ENCODE measurements around the gene GGACT. TPM values are rescaled to one million over a fixed set of nuclear protein-coding genes. Genes with fewer than 3 reads are reported as not detected.
A peak's percentile ranks its signal among the peaks of the same experiment; 100 is the strongest.
"Not testable (repeated sequence)": the region's sequence is repeated elsewhere in the genome, so short reads cannot be mapped to it uniquely, and the experiment has no call there.

The GGACT gene
- polyA plus RNA-seq, 1 donor from 2014 or later = 1.7 TPM

GRCh38 chr13:100580045-100580444, 8.5 kb downstream of the GGACT start:
- no peaks in the 10 kb centered on the region for H3K27me3 ChIP-seq (ENCODE audit: insufficient read depth, low read depth, low read length)
- H3K9me3 ChIP-seq (ENCODE audit: low read length) = peaks cover 9% of the 10 kb centered on the region
- H3K9ac ChIP-seq (ENCODE audit: low read length) = no peak overlapping the region
- no peak overlapping the region for H2AFZ ChIP-seq (ENCODE audit: low read depth, low read length)
- no peaks in the 10 kb centered on the region for H4K20me1 ChIP-seq (ENCODE audit: insufficient read depth)
- no peak overlapping the region for H3K4me2 ChIP-seq (ENCODE audit: low read length)
- H3K27ac ChIP-seq (ENCODE audit: low read length) = no peak overlapping the region
- no peaks in the 10 kb centered on the region for H3K9me2 ChIP-seq (ENCODE audit: insufficient read depth, low read length)
- H3K4me3 ChIP-seq (ENCODE audit: low read length) = no peak overlapping the region
- no peak for TF ChIP-seq CTCF (IDR thresholded peaks at IDR 0.05; ENCODE audit: poor library complexity, severe bottlenecking)
- TF ChIP-seq POLR2AphosphoS5 (IDR thresholded peaks at IDR 0.05) = no peak
- TF ChIP-seq EZH2 (IDR thresholded peaks at IDR 0.05; ENCODE audit: borderline replicate concordance, insufficient read depth, low read length, poor library complexity, severe bottlenecking) = no peak
- TF ChIP-seq REST (IDR thresholded peaks at IDR 0.05; ENCODE audit: borderline replicate concordance) = no peak
- TF ChIP-seq RAD21 (conservative IDR thresholded peaks at IDR 0.05) = no peak
- no peaks in the 10 kb centered on the region for H3K36me3 ChIP-seq (ENCODE audit: insufficient read depth, low read length)
- H3K79me2 ChIP-seq (replicated peaks; ENCODE audit: insufficient read depth, low read length) = no peaks in the 10 kb centered on the region
- H3F3A ChIP-seq (ENCODE audit: insufficient read depth, low read length, poor library complexity, severe bottlenecking) = no peaks in the 10 kb centered on the region

- H3K9me2 ChIP-seq (ENCODE audit: insufficient read depth, low read length); H3K27me3 ChIP-seq (ENCODE audit: insufficient read depth, low read depth, low read length); H3K9me3 ChIP-seq (ENCODE audit: low read length); H3K9ac ChIP-seq (ENCODE audit: low read length); H3K4me3 ChIP-seq (ENCODE audit: low read length); H3K36me3 ChIP-seq (ENCODE audit: insufficient read depth, low read length); H3K27ac ChIP-seq (ENCODE audit: low read length); H3F3A ChIP-seq (ENCODE audit: insufficient read depth, low read length, poor library complexity, severe bottlenecking); H2AFZ ChIP-seq (ENCODE audit: low read depth, low read length); H3K4me2 ChIP-seq (ENCODE audit: low read length); H4K20me1 ChIP-seq (ENCODE audit: insufficient read depth); H3K79me2 ChIP-seq (replicated peaks; ENCODE audit: insufficient read depth, low read length): not testable (repeated sequence)
Observed at GRCh38 chr13:100577239-100577638, 11.3 kb downstream of the GGACT start.

GRCh38 chr13:100573121-100573520, 15.5 kb downstream of the GGACT start:
- Histone ChIP-seq H4K20me1 (ENCODE audit: insufficient read depth) (no peaks in the 10 kb centered on the region), H3K79me2 (replicated peaks; ENCODE audit: insufficient read depth, low read length) (no peaks in the 10 kb centered on the region), H3K27me3 (ENCODE audit: insufficient read depth, low read depth, low read length) (no peaks in the 10 kb centered on the region), H3K4me3 (ENCODE audit: low read length) (no peak overlapping the region), H3F3A (ENCODE audit: insufficient read depth, low read length, poor library complexity, severe bottlenecking) (no peaks in the 10 kb centered on the region), H3K9me3 (ENCODE audit: low read length) (no peaks in the 10 kb centered on the region), H3K36me3 (ENCODE audit: insufficient read depth, low read length) (no peaks in the 10 kb centered on the region), H3K9me2 (ENCODE audit: insufficient read depth, low read length) (no peaks in the 10 kb centered on the region), H3K27ac (ENCODE audit: low read length) (no peak overlapping the region), H2AFZ (ENCODE audit: low read depth, low read length) (no peak overlapping the region), H3K9ac (ENCODE audit: low read length) (no peak overlapping the region), H3K4me2 (ENCODE audit: low read length) (no peak overlapping the region)
- TF ChIP-seq EP300 (conservative IDR thresholded peaks at IDR 0.05; ENCODE audit: poor library complexity, severe bottlenecking) = no peak
- TF ChIP-seq POLR2AphosphoS5 (IDR thresholded peaks at IDR 0.05) = no peak
- no peak for TF ChIP-seq MXI1 (conservative IDR thresholded peaks at IDR 0.05; ENCODE audit: poor library complexity, severe bottlenecking)
- peak; percentile 30 for TF ChIP-seq RAD21 (conservative IDR thresholded peaks at IDR 0.05)
- no peak for TF ChIP-seq EZH2 (IDR thresholded peaks at IDR 0.05; ENCODE audit: borderline replicate concordance, insufficient read depth, low read length, poor library complexity, severe bottlenecking)
- peak; percentile 42 for TF ChIP-seq SMC3 (conservative IDR thresholded peaks at IDR 0.05; ENCODE audit: poor library complexity)
- peak; percentile 46 for TF ChIP-seq CTCF (IDR thresholded peaks at IDR 0.05; ENCODE audit: poor library complexity, severe bottlenecking)
- no peak for TF ChIP-seq TAF1 (IDR thresholded peaks at IDR 0.05; ENCODE audit: low read depth)
- TF ChIP-seq REST (IDR thresholded peaks at IDR 0.05; ENCODE audit: borderline replicate concordance) = no peak

All from neural cell (in vitro differentiated cells).